Kidney epithelial cell (primary cell): ENCODE data around the gene ALG9. TPM values are rescaled to one million over a fixed set of nuclear protein-coding genes. Genes with fewer than 3 reads are reported as not detected.
A peak's percentile ranks its signal among the peaks of the same experiment; 100 is the strongest.

Experiments
- DNase-seq: peaks from one replicate; pipeline ENCODE4 v3.0.0-alpha.2; 2010; ENCODE audit warnings: low read depth
- H3K27me3 ChIP-seq: 2 replicates; pipeline ENCODE4 v1.6.0; 2011; ENCODE audit warnings: low read length; ENCODE audit not compliant: control insufficient read depth, insufficient read depth
- H3K36me3 ChIP-seq: 2 replicates; pipeline ENCODE4 v1.5.1; 2011; ENCODE audit warnings: low read length; ENCODE audit not compliant: control insufficient read depth, insufficient read depth
- H3K4me3 ChIP-seq: 2 replicates; pipeline ENCODE4 v1.5.1; 2011; ENCODE audit warnings: low read depth, mild to moderate bottlenecking, control low read depth, low read length
- CTCF ChIP-seq: IDR thresholded peaks from 2 replicates; pipeline ENCODE4 v1.5.1; 2011; ENCODE audit warnings: mild to moderate bottlenecking, moderate library complexity, low read length, control low read depth, inconsistent platforms; ENCODE audit not compliant: insufficient read depth, poor library complexity, severe bottlenecking
- total RNA-seq: library from RNA; depleted of rRNA; stranded (reverse); fragments of >200 nt; gene quantifications from 2 replicates; pipeline ENCODE4 v1.2.3, GENCODE V29; 2015

ALG9 gene
- total RNA-seq, 1 donor from 2014 or later = 33.8 TPM

GRCh38 chr11:111762981-111763643, 108.3 kb downstream of the ALG9 start:
- Histone ChIP-seq H3K27me3 (no peaks in the 10 kb centered on the region), H3K36me3 (peaks cover 1% of the 10 kb centered on the region), H3K4me3 (no peak overlapping the region)
- DNase-seq = no peak
- peak; percentile 2 for TF ChIP-seq CTCF

DNA sequence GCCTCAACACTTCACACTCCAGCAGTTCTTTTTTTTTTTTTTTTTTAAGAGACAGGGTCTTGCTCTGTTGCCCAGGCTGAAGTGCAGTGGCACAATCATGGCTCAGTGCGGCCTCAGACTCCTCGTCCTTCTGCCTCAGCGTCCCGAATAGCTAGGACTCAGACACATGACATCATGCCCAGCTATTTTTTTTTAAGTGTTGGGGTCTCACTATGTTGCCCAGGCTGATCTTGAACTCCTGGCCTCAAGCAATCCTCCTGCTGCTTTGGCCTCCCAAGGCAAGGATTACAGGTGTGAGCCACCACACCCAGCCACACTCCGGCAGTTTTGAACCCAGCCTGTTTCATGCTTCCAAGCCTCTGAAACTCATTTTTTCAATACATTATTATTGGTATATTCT, 108.9 kb downstream of the ALG9 start:
- DNase-seq = no peak
- Histone ChIP-seq H3K27me3 (no peaks in the 10 kb centered on the region), H3K36me3 (peaks cover 1% of the 10 kb centered on the region), H3K4me3 (no peak overlapping the region)
- no peak for TF ChIP-seq CTCF

GRCh38 chr11:111761036-111761435, 110.3 kb downstream of the ALG9 start:
- no peak overlapping the region for H3K4me3 ChIP-seq
- peaks cover 1% of the 10 kb centered on the region for H3K36me3 ChIP-seq
- no peaks in the 10 kb centered on the region for H3K27me3 ChIP-seq
- TF ChIP-seq CTCF = no peak
- no peak for DNase-seq

GRCh38 chr11:111759778-111760407, 111.5 kb downstream of the ALG9 start:
- no peak overlapping the region for H3K4me3 ChIP-seq
- H3K27me3 ChIP-seq = no peaks in the 10 kb centered on the region
- no peak for DNase-seq
- peaks cover 1% of the 10 kb centered on the region for H3K36me3 ChIP-seq
- no peak for TF ChIP-seq CTCF

DNA sequence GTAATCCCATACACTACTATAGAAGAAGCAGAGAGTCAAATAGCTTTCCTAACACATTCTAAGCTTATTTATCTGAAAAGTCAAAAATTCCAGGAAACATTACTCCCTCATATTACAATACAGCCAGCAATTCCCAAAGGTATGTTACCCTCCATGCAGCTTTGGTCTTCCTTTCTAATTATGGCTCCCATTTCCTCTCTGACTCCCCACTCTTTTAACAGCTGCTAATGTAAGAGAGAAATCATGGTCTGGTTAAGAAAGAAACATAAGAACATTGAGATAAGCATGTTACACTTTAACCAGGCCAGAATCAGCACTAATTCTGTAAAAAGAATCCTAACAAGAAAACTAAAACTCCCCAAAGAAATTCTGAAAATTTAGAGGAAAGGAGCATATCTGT, 112.0 kb downstream of the ALG9 start:
- no peak overlapping the region for H3K4me3 ChIP-seq
- no peaks in the 10 kb centered on the region for H3K27me3 ChIP-seq
- peaks cover 1% of the 10 kb centered on the region for H3K36me3 ChIP-seq
- TF ChIP-seq CTCF = no peak
- no peak for DNase-seq

DNA sequence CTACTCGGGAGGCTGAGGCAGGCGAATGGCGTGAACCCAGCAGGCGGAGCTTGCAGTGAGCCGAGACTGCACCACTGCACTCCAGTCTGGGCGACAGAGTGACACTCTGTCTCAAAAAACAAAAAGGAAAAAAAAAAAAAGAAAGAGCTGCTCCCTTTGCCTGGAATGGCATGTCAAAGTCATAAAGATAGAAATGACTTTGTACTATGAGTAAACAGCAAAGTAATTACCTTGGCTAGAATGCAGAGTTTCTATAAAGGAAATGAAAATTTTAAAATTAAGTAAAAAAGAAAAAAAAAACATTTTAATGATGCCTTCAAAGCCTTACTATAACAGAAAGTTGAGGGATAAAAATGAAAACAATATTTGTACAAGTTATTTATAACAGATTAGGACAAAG, 115.3 kb downstream of the ALG9 start:
- no peak for TF ChIP-seq CTCF
- Histone ChIP-seq H3K4me3 (no peak overlapping the region), H3K27me3 (no peaks in the 10 kb centered on the region), H3K36me3 (peaks cover 1% of the 10 kb centered on the region)
- no peak for DNase-seq
